CD4-positive, alpha-beta T cell treated with Interleukin-17A for 1 hour (primary cell): ENCODE measurements around the gene UGT1A8.

Experiments used
- DNase-seq: peaks from one replicate; pipeline ENCODE4 v3.0.0-alpha.2; 2020

UGT1A8 gene

GRCh38 chr2:233803292-233803911 is 186.0 kb downstream of the UGT1A8 start:
- DNase-seq = no peak

GRCh38 chr2:233803994-233804393 is 186.6 kb downstream of the UGT1A8 start:
- no peak for DNase-seq

GRCh38 chr2:233807215-233807865 is 189.9 kb downstream of the UGT1A8 start:
- no peak for DNase-seq

- DNase-seq = no peak
Measured at GRCh38 chr2:233807966-233808935, 190.8 kb downstream of the UGT1A8 start.

- no peak for DNase-seq
Measured at GRCh38 chr2:233810385-233810784, 193.0 kb downstream of the UGT1A8 start.

- DNase-seq = no peak
Measured at GRCh38 chr2:233811087-233811486, 193.7 kb downstream of the UGT1A8 start.

- DNase-seq = no peak
Measured at GRCh38 chr2:233811732-233812131, 194.3 kb downstream of the UGT1A8 start.

- no peak for DNase-seq
Measured at GRCh38 chr2:233813236-233814055, 196.0 kb downstream of the UGT1A8 start.

GRCh38 chr2:233814056-233814835 is 196.8 kb downstream of the UGT1A8 start:
- no peak for DNase-seq

- DNase-seq = no peak
Measured at GRCh38 chr2:233815861-233816260, 198.4 kb downstream of the UGT1A8 start.

- DNase-seq = no peak
Measured at GRCh38 chr2:233816334-233816733, 198.9 kb downstream of the UGT1A8 start.

GRCh38 chr2:233816771-233817170 is 199.3 kb downstream of the UGT1A8 start:
- DNase-seq = no peak

- DNase-seq = no peak
Measured at GRCh38 chr2:233817361-233817911, 200.0 kb downstream of the UGT1A8 start.

- DNase-seq = no peak
Measured at GRCh38 chr2:233817995-233818638, 200.7 kb downstream of the UGT1A8 start.

GRCh38 chr2:233818639-233819621 is 201.5 kb downstream of the UGT1A8 start:
- no peak for DNase-seq

GRCh38 chr2:233819884-233820773 is 202.7 kb downstream of the UGT1A8 start:
- no peak for DNase-seq

GRCh38 chr2:233820774-233821105 is 203.3 kb downstream of the UGT1A8 start:
- DNase-seq = no peak

GRCh38 chr2:233821196-233821595 is 203.8 kb downstream of the UGT1A8 start:
- no peak for DNase-seq

GRCh38 chr2:233821709-233822100 is 204.3 kb downstream of the UGT1A8 start:
- DNase-seq = no peak
